Superior temporal gyrus (tissue), 1 donor: ENCODE data around the gene CNTNAP5.

Experiments
- DNase-seq: peaks from one replicate; pipeline ENCODE4 v3.0.0-alpha.2; 2016; ENCODE audit errors: extremely low spot score

Gene CNTNAP5

DNA sequence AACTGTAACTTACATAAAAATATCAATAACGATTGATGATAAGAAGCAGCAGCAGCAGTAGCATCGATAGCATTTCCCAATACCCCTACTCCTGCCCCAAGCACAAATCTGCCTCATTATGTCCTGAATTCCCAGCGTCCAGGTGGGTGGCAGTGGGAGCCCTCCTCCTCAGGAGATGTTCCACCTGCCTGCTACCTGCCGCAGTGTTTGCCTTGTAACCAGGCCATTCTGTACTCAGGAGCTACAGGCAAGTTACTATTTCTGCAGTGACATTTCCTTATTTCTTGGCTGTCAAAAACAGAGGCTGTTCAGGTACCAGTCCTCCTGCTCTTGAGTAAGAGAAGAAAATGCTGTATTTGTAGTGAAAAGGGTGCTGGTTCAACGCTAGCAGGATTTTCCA, 236.4 kb downstream of the CNTNAP5 start:
- DNase-seq, result no peak

DNA sequence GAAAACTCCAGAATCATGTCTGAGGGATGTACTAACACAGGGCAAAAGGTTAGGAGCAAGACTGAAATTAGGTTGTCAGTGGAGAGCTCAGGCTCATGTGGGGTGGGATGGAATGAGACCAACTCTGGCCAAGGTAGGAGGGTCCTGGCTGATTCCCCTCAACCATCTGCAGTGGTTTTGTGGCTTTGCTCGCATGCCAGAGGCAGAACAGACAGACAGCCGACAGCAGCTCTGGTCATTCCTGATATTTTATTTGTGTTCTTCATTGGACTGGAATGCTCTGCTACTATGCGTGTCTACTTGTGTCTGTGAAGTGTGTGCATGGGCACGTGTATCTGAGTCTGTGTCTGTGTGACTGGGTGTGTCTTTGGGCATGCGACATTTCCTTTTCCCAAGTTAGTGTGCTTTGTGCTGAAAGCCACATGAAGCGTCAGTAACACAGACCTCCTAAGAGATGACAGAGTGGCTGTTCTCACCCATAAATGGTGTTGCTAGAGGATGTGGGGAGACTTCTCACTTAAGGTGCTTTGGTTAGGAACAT, 239.5 kb downstream of the CNTNAP5 start:
- DNase-seq, result no peak

DNA sequence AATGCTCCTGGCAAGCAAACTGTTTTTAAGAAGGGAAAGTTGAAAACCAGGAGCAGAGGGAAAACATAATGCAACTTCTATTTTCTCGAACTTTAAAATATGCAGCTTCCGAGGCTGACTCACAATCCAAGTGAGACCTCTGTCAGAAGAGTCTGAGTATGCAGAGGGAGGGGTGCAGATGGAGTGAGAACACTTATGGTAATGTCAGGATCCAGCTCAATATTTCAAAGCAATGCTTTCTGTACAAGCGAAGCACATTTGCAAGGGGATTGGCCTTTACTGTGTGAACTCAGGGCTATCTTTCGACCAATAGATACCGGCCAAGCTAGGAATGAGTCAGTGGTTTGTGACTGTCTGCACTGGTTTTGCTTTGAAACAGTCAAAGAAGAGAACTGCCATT, 242.7 kb downstream of the CNTNAP5 start:
- DNase-seq, result peak; percentile 53

DNA sequence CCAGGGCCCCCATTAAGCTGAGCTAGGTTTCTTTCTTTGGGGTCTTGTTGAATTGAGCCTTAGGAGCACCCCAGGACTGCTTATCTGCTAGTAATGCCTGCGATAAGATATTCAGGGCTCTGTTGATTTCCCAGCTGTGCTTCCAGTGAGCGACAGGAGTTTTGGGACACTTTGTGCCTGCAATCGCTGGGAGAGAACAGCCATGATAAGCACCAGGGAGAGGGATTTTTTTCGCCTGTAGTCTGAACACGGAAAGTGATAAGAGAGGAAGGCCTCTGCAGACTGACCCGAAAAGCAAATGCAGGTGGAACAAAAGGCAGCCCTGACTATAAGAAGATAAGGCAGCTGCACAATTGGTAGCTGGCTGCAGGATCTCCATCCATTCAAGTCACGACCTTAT, 244.3 kb downstream of the CNTNAP5 start:
- no peak for DNase-seq

DNA sequence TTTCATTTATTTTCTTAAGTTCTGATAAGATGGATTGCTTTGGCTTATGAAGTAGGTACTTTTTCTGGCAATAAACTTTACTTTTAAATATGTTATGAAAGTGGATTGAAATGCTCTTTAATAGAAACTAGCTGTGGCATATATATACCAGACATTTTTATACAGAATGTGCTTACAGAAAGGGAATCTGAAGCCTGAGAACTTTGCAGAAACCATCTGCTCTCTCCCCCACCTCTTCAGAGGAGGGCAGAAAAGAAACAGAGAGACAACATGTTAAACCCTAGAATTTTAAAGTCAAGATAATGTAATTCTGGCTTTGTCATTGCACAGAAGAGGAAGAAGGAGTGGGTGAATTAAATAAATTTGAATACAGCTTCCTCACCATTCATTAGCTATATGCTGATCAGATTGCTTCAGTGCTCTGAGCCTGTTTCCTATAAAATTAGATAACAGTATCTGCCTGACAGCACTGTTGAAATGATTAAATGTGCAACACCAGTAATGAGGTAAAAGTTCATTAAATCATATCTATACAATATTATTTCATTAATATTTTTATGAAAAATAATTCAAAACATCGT, 247.3 kb downstream of the CNTNAP5 start:
- DNase-seq, result peak; percentile 40

DNA sequence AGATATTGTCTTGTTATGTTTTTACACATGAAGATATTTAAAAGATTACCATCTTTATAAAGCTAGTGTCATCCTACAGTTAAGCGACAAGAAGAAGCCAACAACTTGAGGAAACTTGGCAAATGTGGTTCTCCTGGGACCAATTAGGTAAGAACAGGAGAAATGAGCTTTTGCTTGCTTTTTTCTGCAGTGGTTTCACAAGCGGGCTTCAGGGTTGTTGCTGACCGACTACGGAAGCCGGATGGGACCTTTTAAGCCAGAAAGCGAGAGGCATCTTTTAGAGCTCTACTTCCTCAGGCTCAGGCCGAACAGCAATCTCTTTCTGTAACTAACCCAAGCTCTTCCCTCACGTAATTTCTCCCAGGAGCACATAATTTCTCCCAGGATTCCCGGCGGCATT, 256.5 kb downstream of the CNTNAP5 start:
- DNase-seq, result peak; percentile 32

DNA sequence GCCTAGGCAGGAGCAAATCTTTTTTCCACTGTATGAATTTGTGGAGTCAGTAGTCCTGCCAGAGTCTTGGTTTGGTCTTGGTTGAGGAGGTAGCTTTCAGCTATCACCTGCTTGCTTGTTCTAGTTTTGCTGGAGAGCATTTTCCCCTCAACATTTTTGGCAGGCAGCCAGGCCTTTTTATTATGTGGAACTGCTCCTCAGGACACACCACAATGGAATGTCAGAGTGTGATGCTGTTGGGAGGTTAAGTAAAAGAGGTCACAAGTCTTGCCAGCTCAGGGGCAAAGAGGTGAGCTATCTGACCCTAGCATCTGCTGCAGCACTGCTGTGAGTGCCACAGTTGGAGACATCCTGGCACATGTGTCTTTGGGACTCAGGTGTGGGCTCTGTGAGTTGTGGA, 258.0 kb downstream of the CNTNAP5 start:
- DNase-seq, result no peak

DNA sequence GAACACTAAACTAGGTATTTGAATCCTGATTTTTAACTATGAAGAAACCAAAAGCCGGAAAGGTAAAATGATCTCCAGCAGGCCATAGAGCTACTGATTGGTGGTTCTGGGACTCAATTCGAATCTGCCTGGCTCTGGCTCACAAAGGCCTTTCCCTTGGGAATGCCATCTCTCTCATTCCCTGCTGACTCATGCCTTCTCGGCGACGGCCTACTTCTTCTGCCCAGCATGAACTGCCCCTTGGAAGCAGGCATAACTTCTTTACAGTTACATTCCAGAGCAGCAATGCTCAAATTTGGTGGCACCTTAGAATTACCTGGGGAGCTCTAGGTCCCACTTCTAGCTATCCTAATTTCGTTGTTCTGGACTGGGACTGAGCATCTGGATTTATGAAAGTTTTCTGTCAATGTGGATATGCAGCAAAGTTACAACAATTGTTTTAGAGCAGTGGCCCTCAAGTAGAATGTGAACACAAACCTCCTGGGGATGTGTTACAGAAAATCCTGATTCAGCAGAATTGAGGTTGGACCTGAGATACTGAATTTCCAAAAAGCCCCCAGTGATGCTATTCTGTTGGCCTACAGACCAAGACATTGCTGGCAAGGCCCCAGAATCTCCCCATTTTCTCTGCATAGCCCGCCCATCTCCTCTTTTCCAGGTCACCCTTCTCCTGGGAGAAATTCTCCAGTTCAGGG, 261.1 kb downstream of the CNTNAP5 start:
- no peak for DNase-seq

DNA sequence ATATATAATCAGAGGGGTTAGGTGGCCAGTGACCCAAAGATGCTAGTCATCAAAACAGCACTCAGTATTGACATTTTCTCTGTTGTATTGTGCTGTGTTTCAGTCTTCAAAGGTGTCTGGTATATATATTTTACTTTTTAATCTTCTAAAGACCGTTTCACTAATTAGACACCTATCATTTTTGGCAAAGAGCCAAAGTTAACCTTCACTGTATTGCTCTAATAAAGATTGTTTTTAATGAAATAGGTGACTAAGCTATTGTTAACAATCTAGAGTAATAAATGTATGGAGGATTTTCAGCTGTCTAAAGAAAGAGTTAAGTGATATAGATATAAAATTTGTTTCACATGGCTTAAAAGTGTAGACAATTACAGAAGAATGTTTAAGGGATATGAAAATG, 264.0 kb downstream of the CNTNAP5 start:
- no peak for DNase-seq

DNA sequence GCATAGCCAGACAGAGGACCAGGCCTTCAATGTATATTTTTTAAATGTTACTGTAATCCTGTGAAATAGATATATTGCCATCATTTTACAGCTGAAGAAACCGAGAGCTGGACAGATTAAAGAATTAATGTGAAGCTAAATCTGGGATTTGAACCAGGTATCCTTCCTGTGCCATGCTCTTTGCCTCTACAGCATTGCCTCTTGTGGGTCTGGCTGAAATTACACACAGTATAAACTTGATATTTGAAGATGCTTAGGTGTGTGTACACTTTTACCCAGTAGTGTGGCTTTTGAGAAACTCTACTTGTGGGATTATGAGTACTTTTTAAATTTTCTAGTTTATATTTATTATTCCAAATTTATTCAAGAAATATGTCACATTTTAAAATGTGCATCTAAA, 264.5 kb downstream of the CNTNAP5 start:
- no peak for DNase-seq

DNA sequence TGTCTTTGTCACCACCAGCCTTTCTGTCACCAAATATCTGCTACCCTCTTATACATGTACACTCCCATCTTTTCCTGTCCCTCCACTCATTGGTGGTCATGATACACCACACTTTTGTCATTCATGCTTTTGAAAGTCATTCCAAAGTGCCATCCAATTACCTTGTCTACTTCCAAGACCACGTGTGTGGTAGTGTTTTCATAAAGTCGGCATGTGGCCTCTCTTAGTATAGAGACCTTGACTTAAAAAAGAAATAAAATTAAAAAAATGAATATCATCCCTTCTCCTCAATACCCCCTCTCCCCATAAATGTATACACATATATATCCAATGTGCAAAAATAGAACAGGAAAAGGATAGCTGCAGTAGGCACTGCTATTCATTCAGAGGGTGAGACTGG, 271.4 kb downstream of the CNTNAP5 start:
- DNase-seq, result no peak

DNA sequence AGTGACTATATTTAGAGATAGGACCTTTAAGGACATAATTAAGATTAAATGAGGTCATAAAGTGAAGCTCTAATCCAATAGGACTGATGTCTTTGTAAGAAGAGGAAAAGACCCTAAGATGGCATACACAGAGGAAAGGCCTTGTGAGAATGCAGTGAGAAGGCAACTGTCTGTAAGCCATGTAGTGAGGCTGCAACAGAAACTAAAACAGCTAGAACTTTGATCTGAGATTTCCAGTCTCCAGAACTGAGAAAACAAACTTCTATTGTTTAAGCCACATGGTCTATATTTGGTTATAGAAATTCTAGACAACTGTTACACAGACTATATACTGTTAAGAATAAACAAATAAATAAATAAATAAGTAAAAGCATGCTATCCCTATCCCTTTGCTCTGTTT, 276.8 kb downstream of the CNTNAP5 start:
- no peak for DNase-seq

DNA sequence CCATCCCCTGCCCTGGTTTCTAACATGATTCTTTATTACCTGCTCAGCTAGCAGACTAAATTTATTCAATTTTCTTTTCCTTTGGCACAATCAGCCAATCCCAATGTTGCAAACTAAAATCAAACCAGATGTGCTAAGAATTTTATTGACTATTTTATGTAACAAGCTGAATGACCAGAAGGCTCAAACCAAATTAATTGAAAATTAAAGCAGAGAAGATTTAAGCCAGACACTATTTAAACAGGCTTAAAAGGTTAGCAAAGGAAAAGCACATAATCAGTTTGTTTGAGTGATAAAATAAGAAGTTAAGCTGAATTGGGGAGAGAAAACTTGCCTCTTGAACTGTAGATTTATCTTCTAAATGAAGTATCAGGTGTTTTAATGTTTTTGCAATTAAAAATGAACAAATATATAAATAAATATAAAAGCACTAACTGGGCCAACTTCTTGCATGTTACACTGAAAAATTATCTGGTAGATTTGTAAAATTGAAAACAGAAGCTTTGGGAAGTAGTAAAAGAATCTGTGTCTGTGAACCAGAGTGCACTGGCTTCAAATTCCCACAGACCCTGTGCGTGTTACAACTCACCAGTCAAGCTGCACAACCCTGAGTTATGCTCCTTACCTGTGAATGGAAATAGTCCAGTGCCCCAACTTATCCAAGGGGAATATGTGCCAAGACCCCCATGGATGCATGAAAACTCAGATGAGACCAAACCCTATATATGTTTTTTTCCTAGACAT, 283.4 kb downstream of the CNTNAP5 start:
- no peak for DNase-seq

DNA sequence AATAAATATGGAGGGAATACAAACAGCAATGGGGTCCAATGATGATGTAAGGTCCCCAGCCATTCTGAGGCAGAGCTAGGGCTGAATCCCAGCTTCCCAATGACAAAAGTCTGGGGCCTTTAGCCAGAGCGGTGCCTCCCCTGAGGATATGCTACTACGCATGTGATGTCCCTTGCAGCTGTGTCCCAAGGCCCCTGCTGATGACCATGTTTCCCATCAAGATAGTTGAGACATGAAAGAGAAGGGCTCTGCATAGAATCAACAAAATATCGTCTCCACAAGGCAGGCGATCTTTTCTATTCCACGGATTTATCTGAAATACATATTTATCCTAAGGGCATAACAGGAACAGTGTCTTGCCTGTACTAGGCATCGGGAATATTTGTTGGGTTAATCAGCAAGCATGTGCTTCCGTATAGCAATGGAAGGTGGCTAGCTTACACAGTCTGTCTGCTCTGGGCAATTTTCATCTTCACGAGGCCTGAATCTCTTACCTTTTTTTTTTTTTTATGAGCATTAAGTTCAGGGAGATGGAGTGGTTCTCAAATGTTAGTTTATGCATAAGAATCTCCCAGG, 284.6 kb downstream of the CNTNAP5 start:
- no peak for DNase-seq

DNA sequence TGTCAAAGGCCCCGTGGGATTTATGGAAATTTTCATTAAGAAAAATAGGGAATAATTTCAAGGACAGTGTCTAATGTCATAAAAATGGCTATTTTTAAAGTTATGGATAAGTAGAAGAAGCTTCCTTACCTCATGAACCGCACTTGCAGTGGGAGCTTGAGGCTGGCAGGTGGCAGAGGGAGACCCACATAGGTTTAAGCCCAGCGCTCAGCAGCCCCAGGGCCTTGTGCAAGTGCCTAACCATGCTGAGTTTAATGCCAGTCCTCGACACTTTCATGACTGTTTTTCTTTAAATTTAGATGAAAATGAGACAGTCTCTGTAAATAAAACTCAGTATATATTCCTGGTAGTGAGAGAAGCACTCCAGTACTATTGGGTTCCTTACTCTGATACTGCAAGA, 285.6 kb downstream of the CNTNAP5 start:
- no peak for DNase-seq

DNA sequence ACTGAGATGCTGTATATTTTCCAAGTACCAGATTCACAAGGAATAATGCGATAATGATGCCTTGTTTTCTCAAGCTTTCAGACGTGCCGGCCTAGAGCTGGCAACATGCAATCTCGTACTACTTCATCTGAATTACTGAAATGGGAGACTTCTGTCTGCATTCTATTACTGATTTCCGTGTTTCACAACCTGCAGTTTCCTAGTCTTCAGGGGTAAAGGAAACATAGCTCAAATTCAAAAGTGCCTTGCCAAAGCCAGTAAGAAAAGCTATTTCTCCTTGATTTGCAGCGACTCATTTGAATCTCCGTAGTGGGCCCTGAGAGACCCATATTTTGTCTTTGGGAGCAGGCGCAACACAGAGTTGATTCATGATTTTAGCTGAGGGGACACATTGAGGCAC, 289.0 kb downstream of the CNTNAP5 start:
- no peak for DNase-seq

DNA sequence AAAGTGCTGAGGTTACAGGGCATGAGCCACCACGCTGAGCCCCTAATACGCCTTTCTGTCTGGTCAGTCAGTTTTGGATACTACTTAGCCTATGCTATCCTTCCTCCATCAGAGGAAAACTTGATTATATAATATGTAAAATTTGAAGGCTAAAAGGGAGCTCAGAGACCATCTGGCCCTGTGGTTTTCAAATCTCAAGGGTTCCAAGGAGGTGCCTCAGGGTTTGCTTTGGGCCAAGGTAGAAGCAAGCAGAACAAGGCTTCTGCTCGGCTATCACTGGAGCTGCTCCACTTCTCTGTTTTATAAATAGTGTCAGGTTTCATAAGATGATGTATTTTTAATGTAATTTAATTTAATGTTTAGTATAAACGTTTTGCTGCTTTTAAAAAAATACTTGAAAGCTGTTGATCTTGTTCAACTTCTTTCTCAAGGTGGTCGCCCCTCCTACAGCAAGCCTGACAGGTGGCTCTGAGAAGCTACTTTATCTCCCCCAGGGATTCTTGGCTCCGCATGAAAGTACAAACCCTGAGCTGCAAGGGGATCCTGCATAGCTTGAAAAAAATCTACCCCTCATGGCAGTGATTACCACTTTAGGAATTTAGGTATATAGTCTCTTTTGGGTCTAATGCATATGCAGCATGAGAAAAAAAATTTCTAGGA, 290.3 kb downstream of the CNTNAP5 start:
- DNase-seq, result no peak

DNA sequence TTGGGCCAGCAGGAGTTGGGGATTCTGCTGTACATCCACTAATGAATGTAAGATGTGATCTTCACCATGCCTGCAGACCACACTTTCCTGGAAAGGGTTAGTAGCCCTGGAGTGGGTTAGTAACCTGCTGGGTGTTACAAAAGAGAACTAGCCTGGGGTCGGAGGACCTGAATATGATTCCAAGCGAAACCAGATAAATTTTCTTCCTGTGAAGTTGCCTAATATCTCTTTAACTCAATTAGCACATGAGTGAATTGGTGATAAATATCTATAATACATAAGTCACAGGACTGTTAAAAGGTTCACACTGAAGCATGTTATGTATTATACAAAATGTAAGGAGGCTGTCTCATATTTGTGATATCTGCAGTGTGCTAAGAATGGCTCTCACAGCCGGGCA, 291.0 kb downstream of the CNTNAP5 start:
- no peak for DNase-seq

DNA sequence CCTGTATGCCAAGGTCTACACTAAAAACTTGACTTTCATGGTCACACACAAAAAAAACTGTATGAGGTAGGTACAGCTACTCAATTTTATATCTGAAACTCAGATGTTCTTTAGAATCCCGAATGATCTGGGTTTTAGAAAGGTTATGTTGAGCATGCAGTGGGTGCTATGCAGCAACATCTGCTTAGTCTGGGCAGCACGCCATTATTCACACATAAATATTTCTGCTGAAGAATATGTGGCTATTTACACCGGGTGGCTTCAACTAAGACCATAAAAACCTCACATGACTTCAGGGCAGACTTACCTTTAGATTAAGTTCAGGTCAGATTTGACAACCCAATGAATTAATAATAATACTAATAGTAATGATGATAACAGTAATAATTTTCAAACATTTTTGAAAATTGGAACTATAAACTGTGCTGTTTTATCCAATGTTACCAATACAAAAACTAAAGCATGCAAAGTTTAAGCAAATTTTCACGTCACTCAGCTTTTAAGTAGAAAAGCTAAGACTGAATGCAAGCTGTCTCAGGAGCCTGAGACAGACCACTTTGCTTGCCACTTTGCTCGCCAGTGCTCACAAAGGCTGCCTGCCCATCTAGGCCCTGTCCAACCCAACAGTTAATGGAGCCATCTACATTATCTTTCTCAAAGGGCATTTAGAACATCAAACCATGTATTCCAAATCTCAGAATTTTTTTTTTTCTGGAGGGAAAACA, 292.0 kb downstream of the CNTNAP5 start:
- DNase-seq, result no peak

DNA sequence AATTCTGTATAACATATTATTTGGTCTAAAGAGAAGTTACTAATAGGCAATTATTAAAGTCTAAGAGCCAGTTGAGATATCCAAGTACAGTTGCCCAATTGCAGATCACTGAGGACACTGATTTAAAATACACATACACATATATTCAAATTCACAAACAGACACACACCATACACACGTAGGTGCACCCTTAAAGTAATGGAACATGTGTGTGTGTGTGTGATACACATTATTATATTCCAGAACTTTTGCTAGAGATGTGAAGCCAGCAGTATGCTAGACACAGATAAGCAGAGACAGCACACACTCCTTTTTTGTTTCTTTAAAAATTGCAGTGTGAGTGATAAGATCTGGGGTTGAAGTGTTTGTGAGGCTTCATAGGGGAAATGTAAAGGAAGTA, 292.5 kb downstream of the CNTNAP5 start:
- no peak for DNase-seq

DNA sequence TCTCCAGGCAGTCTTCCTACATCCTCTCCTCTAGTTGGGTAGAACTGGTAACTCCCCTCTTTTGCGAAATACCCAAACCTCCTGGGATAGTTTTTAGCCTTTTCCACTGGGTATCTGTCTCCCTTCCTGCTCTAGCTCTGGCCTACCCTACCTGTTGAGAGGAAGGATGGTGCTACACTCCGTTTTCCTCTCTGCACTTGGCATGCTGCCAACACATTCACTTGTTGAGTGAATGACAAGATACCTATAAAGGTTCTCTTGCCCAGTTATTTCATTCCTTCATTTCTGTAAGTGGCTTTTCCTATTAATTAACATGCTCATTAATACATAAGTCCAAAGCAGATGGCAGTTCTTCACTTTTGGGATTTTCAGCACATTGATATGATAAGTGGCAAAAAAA, 293.8 kb downstream of the CNTNAP5 start:
- no peak for DNase-seq
